GM21737 (cell line): ENCODE measurements around the gene IRF4.
A peak's percentile ranks its signal among the peaks of the same experiment; 100 is the strongest.

Experiments
- ATAC-seq: cut with Tn5 transposase; IDR thresholded peaks from one replicate; pipeline ENCODE4 v1.9.1; 2021; ENCODE audit warnings: mild to moderate bottlenecking, moderate library complexity; ENCODE audit not compliant: unreplicated experiment

Gene IRF4

GRCh38 chr6:379410-380181 lies 12.0 kb upstream of the IRF4 start:
- peak; percentile 68 for ATAC-seq

- no peak for ATAC-seq
Observed at GRCh38 chr6:380234-381218, 11.0 kb upstream of the IRF4 start.

GRCh38 chr6:381742-382461 lies 9.7 kb upstream of the IRF4 start:
- ATAC-seq, result no peak

- no peak for ATAC-seq
Observed at GRCh38 chr6:382883-383810, 8.4 kb upstream of the IRF4 start.

GRCh38 chr6:383856-384255 lies 7.7 kb upstream of the IRF4 start:
- ATAC-seq, result no peak

- ATAC-seq, result no peak
Observed at GRCh38 chr6:384898-385297, 6.7 kb upstream of the IRF4 start.

- ATAC-seq, result no peak
Observed at GRCh38 chr6:385614-386013, 5.9 kb upstream of the IRF4 start.

- no peak for ATAC-seq
Observed at GRCh38 chr6:386688-387266, 4.8 kb upstream of the IRF4 start.

- ATAC-seq, result no peak
Observed at GRCh38 chr6:387293-387741, 4.2 kb upstream of the IRF4 start.

- ATAC-seq, result no peak
Observed at GRCh38 chr6:388202-388903, 3.2 kb upstream of the IRF4 start.

- ATAC-seq, result no peak
Observed at GRCh38 chr6:389143-389542, 2.4 kb upstream of the IRF4 start.

- peak; percentile 25 for ATAC-seq
Observed at GRCh38 chr6:389622-390021, 1.9 kb upstream of the IRF4 start.

- peak; percentile 19 for ATAC-seq
Observed at GRCh38 chr6:390914-391558, 516 bp upstream of the IRF4 start.

- ATAC-seq, result no peak
Observed at GRCh38 chr6:392441-393390, 1.2 kb downstream of the IRF4 start.

GRCh38 chr6:393391-394221 lies 2.1 kb downstream of the IRF4 start:
- no peak for ATAC-seq

GRCh38 chr6:394641-395289 lies 3.2 kb downstream of the IRF4 start:
- no peak for ATAC-seq
